ENCODE data around the gene KIDINS220. TPM values are rescaled to one million over a fixed set of nuclear protein-coding genes. Genes with fewer than 3 reads are reported as not detected.

The KIDINS220 gene
- total and polyA plus RNA-seq, 2 experiments from 2014 or later: 12.8 to 38.2 TPM

DNA sequence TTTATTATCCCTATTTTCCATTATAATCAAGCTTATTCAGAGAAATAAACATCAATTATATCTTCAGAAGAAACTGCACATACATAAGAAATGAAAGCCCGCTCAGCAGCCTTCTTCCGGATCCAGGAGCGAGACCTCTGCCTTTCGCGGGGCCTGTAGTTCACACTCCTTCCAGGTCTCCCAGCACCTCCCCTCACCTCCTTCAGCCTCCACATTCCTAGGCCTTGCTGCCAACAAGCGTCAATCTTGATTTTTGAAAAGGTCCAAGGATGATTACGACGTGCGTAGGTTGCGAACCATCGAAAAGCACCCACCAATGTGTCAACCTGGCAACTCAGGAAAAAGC is 355 bp upstream of the KIDINS220 start:
- Histone ChIP-seq H3K9me2 (ENCODE audit: insufficient read depth) (no peaks in the 10 kb centered on the region), H3K27ac (ENCODE audit: low read depth) (no peak overlapping the region), H2AFZ (peak overlapping the region; percentile 94), H4K20me1 (replicated peaks; ENCODE audit: insufficient read depth) (0 out of 2 replicates have a peak, but pooled peaks cover 3% of the 10 kb centered on the region), H3K4me1 (ENCODE audit: insufficient read depth) (peaks cover 7% of the 10 kb centered on the region), H3K4me2 (peak overlapping the region; percentile 99), H3K36me3 (ENCODE audit: insufficient read depth) (no peaks in the 10 kb centered on the region), H3K4me3 (peak overlapping the region; percentile 90), H3K79me2 (replicated peaks; ENCODE audit: insufficient read depth) (peaks cover 32% of the 10 kb centered on the region), H3F3A (replicated peaks; ENCODE audit: low read depth) (no peaks in the 10 kb centered on the region), H3K27me3 (ENCODE audit: insufficient read depth) (no peaks in the 10 kb centered on the region)
- ATAC-seq (peak; percentile 75), DNase-seq (ENCODE audit: low spot score) (peak; percentile 60)
- TF ChIP-seq NANOG (IDR thresholded peaks at IDR 0.05; ENCODE audit: borderline replicate concordance): no peak
- no peak for TF ChIP-seq POLR2AphosphoS5 (IDR thresholded peaks at IDR 0.05; ENCODE audit: low read depth)
- no peak for TF ChIP-seq ZNF331 (CRISPR knock-in tag; IDR thresholded peaks at IDR 0.05; ENCODE audit: low read depth)
- no peak for TF ChIP-seq EZH2phosphoT487 (IDR thresholded peaks at IDR 0.05; ENCODE audit: unreplicated experiment)
- no peak for TF ChIP-seq CREB1 (CRISPR knock-in tag; IDR thresholded peaks at IDR 0.05; ENCODE audit: low read depth)
- TF ChIP-seq, protein P1, sequence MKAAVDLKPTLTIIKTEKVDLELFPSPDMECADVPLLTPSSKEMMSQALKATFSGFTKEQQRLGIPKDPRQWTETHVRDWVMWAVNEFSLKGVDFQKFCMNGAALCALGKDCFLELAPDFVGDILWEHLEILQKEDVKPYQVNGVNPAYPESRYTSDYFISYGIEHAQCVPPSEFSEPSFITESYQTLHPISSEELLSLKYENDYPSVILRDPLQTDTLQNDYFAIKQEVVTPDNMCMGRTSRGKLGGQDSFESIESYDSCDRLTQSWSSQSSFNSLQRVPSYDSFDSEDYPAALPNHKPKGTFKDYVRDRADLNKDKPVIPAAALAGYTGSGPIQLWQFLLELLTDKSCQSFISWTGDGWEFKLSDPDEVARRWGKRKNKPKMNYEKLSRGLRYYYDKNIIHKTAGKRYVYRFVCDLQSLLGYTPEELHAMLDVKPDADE (IDR thresholded peaks at IDR 0.05): no peak
- no peak for TF ChIP-seq EZH2 (IDR thresholded peaks at IDR 0.05; ENCODE audit: low read depth, unreplicated experiment)
- no peak for TF ChIP-seq STAT1 (IDR thresholded peaks at IDR 0.05; ENCODE audit: unreplicated experiment)
- peak overlapping the region; percentile 99 for H3K4me3 Mint-ChIP-seq
- peaks cover 4% of the 10 kb centered on the region for H3K27me3 Mint-ChIP-seq (ENCODE audit: insufficient read depth, low read depth, poor library complexity)
- peaks cover 8% of the 10 kb centered on the region; the same call in 1 of the 3 replicates for H3K9me3 Mint-ChIP-seq
- no peaks in the 10 kb centered on the region; the same call in 2 of the 3 replicates for H3K36me3 Mint-ChIP-seq (ENCODE audit: low read depth)
- peaks cover 10% of the 10 kb centered on the region; the same call in 1 of the 3 replicates for H3K4me1 Mint-ChIP-seq
- no peak overlapping the region for H3K27ac Mint-ChIP-seq

DNA sequence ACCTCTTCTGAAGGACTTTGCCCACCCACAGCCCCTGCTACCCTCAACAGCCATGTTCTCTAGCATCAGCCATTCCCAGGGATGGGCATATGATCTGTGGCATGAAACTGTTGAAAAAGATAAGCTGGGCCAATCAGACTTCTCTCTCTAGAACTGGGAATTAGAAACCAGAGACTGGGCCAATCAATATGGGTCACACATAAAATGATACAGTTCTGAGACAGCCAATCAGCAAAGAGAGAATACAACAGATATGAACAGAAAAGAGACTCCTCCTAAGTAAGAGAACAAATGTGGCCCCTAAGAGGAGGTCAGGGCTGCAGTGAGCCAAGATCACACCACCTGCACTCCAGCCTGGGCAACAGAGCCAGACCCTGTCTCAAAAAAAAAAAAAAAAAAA is 2.1 kb downstream of the KIDINS220 start:
- Mint-ChIP-seq H3K27me3 (ENCODE audit: insufficient read depth, low read depth, poor library complexity) (peaks cover 6% of the 10 kb centered on the region), H3K4me1 (peaks cover 18% of the 10 kb centered on the region; the same call in 2 of the 3 replicates), H3K9me3 (peaks cover 8% of the 10 kb centered on the region; the same call in 1 of the 3 replicates), H3K36me3 (ENCODE audit: low read depth) (no peaks in the 10 kb centered on the region; the same call in 2 of the 3 replicates), H3K4me3 (no peak overlapping the region), H3K27ac (no peak overlapping the region)
- no peaks in the 10 kb centered on the region for H3K27me3 ChIP-seq (ENCODE audit: insufficient read depth)
- no peaks in the 10 kb centered on the region for H3F3A ChIP-seq (replicated peaks; ENCODE audit: low read depth)
- no peak overlapping the region for H3K4me3 ChIP-seq
- peaks cover 3% of the 10 kb centered on the region; the same call in 1 of the 2 replicates for H4K20me1 ChIP-seq (replicated peaks; ENCODE audit: insufficient read depth)
- no peak for DNase-seq (ENCODE audit: low spot score)
- H2AFZ ChIP-seq: no peak overlapping the region
- no peaks in the 10 kb centered on the region for H3K9me2 ChIP-seq (ENCODE audit: insufficient read depth)
- H3K27ac ChIP-seq (ENCODE audit: low read depth): no peak overlapping the region
- H3K4me1 ChIP-seq (ENCODE audit: insufficient read depth): peaks cover 7% of the 10 kb centered on the region
- H3K4me2 ChIP-seq: no peak overlapping the region
- H3K79me2 ChIP-seq (replicated peaks; ENCODE audit: insufficient read depth): peaks cover 52% of the 10 kb centered on the region
- no peaks in the 10 kb centered on the region for H3K36me3 ChIP-seq (ENCODE audit: insufficient read depth)
- no peak for ATAC-seq
- TF ChIP-seq, protein P2, sequence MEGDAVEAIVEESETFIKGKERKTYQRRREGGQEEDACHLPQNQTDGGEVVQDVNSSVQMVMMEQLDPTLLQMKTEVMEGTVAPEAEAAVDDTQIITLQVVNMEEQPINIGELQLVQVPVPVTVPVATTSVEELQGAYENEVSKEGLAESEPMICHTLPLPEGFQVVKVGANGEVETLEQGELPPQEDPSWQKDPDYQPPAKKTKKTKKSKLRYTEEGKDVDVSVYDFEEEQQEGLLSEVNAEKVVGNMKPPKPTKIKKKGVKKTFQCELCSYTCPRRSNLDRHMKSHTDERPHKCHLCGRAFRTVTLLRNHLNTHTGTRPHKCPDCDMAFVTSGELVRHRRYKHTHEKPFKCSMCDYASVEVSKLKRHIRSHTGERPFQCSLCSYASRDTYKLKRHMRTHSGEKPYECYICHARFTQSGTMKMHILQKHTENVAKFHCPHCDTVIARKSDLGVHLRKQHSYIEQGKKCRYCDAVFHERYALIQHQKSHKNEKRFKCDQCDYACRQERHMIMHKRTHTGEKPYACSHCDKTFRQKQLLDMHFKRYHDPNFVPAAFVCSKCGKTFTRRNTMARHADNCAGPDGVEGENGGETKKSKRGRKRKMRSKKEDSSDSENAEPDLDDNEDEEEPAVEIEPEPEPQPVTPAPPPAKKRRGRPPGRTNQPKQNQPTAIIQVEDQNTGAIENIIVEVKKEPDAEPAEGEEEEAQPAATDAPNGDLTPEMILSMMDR (conservative IDR thresholded peaks at IDR 0.05; ENCODE audit: low read depth in 2 of 2): no peak
- TF ChIP-seq ZNF114 (CRISPR knock-in tag; IDR thresholded peaks at IDR 0.05): no peak
- TF ChIP-seq EZH2phosphoT487 (IDR thresholded peaks at IDR 0.05; ENCODE audit: unreplicated experiment): no peak
- no peak for TF ChIP-seq STAT1 (IDR thresholded peaks at IDR 0.05; ENCODE audit: unreplicated experiment)
- TF ChIP-seq POLR2AphosphoS5 (IDR thresholded peaks at IDR 0.05; ENCODE audit: low read depth): no peak
- TF ChIP-seq, protein P3, sequence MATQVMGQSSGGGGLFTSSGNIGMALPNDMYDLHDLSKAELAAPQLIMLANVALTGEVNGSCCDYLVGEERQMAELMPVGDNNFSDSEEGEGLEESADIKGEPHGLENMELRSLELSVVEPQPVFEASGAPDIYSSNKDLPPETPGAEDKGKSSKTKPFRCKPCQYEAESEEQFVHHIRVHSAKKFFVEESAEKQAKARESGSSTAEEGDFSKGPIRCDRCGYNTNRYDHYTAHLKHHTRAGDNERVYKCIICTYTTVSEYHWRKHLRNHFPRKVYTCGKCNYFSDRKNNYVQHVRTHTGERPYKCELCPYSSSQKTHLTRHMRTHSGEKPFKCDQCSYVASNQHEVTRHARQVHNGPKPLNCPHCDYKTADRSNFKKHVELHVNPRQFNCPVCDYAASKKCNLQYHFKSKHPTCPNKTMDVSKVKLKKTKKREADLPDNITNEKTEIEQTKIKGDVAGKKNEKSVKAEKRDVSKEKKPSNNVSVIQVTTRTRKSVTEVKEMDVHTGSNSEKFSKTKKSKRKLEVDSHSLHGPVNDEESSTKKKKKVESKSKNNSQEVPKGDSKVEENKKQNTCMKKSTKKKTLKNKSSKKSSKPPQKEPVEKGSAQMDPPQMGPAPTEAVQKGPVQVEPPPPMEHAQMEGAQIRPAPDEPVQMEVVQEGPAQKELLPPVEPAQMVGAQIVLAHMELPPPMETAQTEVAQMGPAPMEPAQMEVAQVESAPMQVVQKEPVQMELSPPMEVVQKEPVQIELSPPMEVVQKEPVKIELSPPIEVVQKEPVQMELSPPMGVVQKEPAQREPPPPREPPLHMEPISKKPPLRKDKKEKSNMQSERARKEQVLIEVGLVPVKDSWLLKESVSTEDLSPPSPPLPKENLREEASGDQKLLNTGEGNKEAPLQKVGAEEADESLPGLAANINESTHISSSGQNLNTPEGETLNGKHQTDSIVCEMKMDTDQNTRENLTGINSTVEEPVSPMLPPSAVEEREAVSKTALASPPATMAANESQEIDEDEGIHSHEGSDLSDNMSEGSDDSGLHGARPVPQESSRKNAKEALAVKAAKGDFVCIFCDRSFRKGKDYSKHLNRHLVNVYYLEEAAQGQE (IDR thresholded peaks at IDR 0.05; ENCODE audit: unreplicated experiment): no peak
- TF ChIP-seq EZH2 (IDR thresholded peaks at IDR 0.05; ENCODE audit: low read depth, unreplicated experiment): no peak
- TF ChIP-seq CREB1 (CRISPR knock-in tag; IDR thresholded peaks at IDR 0.05; ENCODE audit: low read depth): no peak
- TF ChIP-seq ZNF331 (CRISPR knock-in tag; IDR thresholded peaks at IDR 0.05; ENCODE audit: low read depth): no peak

All from GM23338 (cell line).